HUES64 (cell line): Measurements from ENCODE around the gene GAGE10.
"Not testable (repeated sequence)": the region's sequence is repeated elsewhere in the genome, so short reads cannot be mapped to it uniquely, and the experiment has no call there.

Experiments
- H3K27ac ChIP-seq: 2 replicates; pipeline ENCODE4 v1.7.0; 2013; ENCODE audit warnings: low read depth, low read length, inconsistent platforms
- H3K27me3 ChIP-seq: 2 replicates; pipeline ENCODE4 v1.6.1; 2013; ENCODE audit warnings: mild to moderate bottlenecking, low read length; ENCODE audit not compliant: insufficient read depth
- H3K36me3 ChIP-seq: 2 replicates; pipeline ENCODE4 v1.6.1; 2013; ENCODE audit warnings: mild to moderate bottlenecking, low read length; ENCODE audit not compliant: insufficient read depth
- H3K4me1 ChIP-seq: 2 replicates; pipeline ENCODE4 v1.6.1; 2013; ENCODE audit warnings: mild to moderate bottlenecking, low read length, moderate library complexity; ENCODE audit not compliant: insufficient read depth
- H3K4me3 ChIP-seq: 2 replicates; pipeline ENCODE4 v1.5.1; 2013; ENCODE audit warnings: mild to moderate bottlenecking, low read length, moderate library complexity
- H3K9ac ChIP-seq: 2 replicates; pipeline ENCODE4 v1.6.1; 2013; ENCODE audit warnings: mild to moderate bottlenecking, low read depth, low read length
- H3K9me3 ChIP-seq: 2 replicates; pipeline ENCODE4 v1.6.1; 2013; ENCODE audit warnings: low read depth, low read length; ENCODE audit not compliant: insufficient read depth
- WGBS: fragments of 150-250, 120-280 bp; methylation state at CpG from one replicate; pipeline ENCODE4 v1.1.7; 2013; ENCODE audit warnings: missing lambda C conversion rate; 5-methylcytosine and 5-hydroxymethylcytosine counted together

Gene GAGE10

DNA sequence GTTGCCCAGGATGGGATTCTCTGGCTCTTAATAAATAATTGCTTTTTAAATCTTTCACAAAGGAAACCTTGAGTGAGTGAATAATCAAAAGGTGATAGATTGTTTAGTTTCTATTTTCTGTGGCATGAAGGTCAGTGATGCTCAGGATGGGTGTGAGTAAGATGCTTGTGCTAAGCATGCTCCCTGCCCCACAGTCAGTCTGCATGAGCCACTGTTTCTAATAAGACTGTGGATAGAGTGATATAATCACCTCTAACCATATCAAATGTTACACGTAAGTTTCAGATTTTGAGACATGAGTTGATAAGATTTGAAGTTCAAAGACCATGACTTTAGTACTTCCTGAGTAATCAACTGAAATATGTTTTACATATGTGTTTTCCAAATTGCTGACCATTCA lies 2.7 kb upstream of the GAGE10 start:
- H3K27ac ChIP-seq = no peak overlapping the region
- H3K36me3 ChIP-seq = no peaks in the 10 kb centered on the region
- no peak overlapping the region for H3K4me3 ChIP-seq
- H3K9ac ChIP-seq = no peak overlapping the region
- H3K4me1 ChIP-seq = no peaks in the 10 kb centered on the region
- no peaks in the 10 kb centered on the region for H3K9me3 ChIP-seq
- H3K27me3 ChIP-seq = no peaks in the 10 kb centered on the region
- no CpG with 5 or more reads among the region's 1 CpG for WGBS

- H3K4me1 ChIP-seq = peaks cover 21% of the 10 kb centered on the region
- not testable (repeated sequence) for H3K4me3 ChIP-seq, H3K36me3 ChIP-seq, H3K9ac ChIP-seq, H3K9me3 ChIP-seq, H3K27ac ChIP-seq, H3K27me3 ChIP-seq
- 96% methylated on average over 2 of the region's 2 CpGs for WGBS
These were observed 4.3 kb downstream of the GAGE10 start for GRCh38 chrX:49307775-49308174.

GRCh38 chrX:49308604-49309269 lies 5.3 kb downstream of the GAGE10 start:
- no peaks in the 10 kb centered on the region for H3K9me3 ChIP-seq
- peak overlapping the region; percentile 69 for H3K9ac ChIP-seq
- 82% methylated on average over 15 of the region's 15 CpGs for WGBS
- peak overlapping the region; percentile 93 for H3K27ac ChIP-seq
- H3K4me1 ChIP-seq = peaks cover 21% of the 10 kb centered on the region
- no peaks in the 10 kb centered on the region; the same call in 1 of the 2 replicates for H3K27me3 ChIP-seq
- no peaks in the 10 kb centered on the region for H3K36me3 ChIP-seq
- H3K4me3 ChIP-seq = peak overlapping the region; percentile 43

GRCh38 chrX:49309401-49309981 lies 6.0 kb downstream of the GAGE10 start:
- Histone ChIP-seq H3K27ac (peak overlapping the region; percentile 93), H3K9ac (peak overlapping the region; percentile 69)

GRCh38 chrX:49310371-49310770 lies 6.9 kb downstream of the GAGE10 start:
- Histone ChIP-seq H3K4me3 (peak overlapping the region; percentile 43; the same call in 1 of the 2 replicates), H3K27me3 (no peaks in the 10 kb centered on the region; the same call in 1 of the 2 replicates), H3K36me3 (no peaks in the 10 kb centered on the region), H3K27ac (peak overlapping the region; percentile 84; the same call in 1 of the 2 replicates), H3K9ac (peak overlapping the region; percentile 55), H3K9me3 (no peaks in the 10 kb centered on the region), H3K4me1 (peaks cover 21% of the 10 kb centered on the region)
- 27% methylated on average over 15 of the region's 18 CpGs for WGBS

More at GRCh38 chrX:49309401-49309981, 6.0 kb downstream of the GAGE10 start:
- Histone ChIP-seq H3K36me3 (no peaks in the 10 kb centered on the region), H3K9me3 (no peaks in the 10 kb centered on the region), H3K4me3 (peak overlapping the region; percentile 43), H3K4me1 (peaks cover 21% of the 10 kb centered on the region), H3K27me3 (no peaks in the 10 kb centered on the region; the same call in 1 of the 2 replicates)
- WGBS = 11% methylated on average over 6 of the region's 8 CpGs

GRCh38 chrX:49312176-49312575 lies 8.7 kb downstream of the GAGE10 start:
- H3K36me3 ChIP-seq = no peaks in the 10 kb centered on the region
- WGBS = 89% methylated on average over 2 of the region's 2 CpGs
- H3K9me3 ChIP-seq = no peaks in the 10 kb centered on the region
- no peaks in the 10 kb centered on the region; the same call in 1 of the 2 replicates for H3K27me3 ChIP-seq
- no peak overlapping the region for H3K4me3 ChIP-seq
- H3K27ac ChIP-seq = no peak overlapping the region
- no peak overlapping the region for H3K9ac ChIP-seq
- H3K4me1 ChIP-seq = peaks cover 21% of the 10 kb centered on the region

DNA sequence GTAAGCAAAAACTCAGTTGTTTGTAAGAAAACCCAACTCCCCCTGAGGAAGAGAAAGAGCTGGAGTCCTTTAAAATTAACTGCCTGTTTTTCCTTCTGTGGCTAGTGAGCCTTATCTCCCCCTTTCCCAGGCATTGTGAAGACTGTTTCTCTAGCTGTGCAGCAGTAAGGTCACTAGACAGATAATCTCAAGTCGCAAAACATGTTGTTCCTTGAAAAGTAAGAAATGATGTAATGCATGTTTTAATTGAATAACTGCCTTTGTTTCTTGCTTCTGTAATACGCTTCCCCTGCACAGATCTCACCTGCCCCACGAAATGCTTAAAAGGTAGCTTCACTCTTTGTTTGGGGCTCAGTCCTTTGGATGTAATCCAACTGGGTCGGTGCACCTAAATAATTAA lies 12.6 kb downstream of the GAGE10 start:
- H3K4me1 ChIP-seq = peaks cover 2% of the 10 kb centered on the region; the same call in 1 of the 2 replicates

GRCh38 chrX:49321737-49322136 lies 18.3 kb downstream of the GAGE10 start, which contains the start of gene GAGE12J:
Gene GAGE12J, plus strand, starts transcription at chrX:49322037. Its CDS starts 1,157 bp downstream, at chrX:49323194.
- not testable (repeated sequence) for H3K4me1 ChIP-seq, H3K27me3 ChIP-seq, H3K36me3 ChIP-seq, H3K4me3 ChIP-seq, H3K9ac ChIP-seq, H3K27ac ChIP-seq, H3K9me3 ChIP-seq
- 100% methylated on average over 2 of the region's 16 CpGs for WGBS

More for the DNA sequence above, 12.6 kb downstream of the GAGE10 start:
- Histone ChIP-seq H3K9ac (no peak overlapping the region), H3K27me3 (no peaks in the 10 kb centered on the region; the same call in 1 of the 2 replicates), H3K27ac (no peak overlapping the region), H3K9me3 (no peaks in the 10 kb centered on the region), H3K4me3 (no peak overlapping the region), H3K36me3 (no peaks in the 10 kb centered on the region)
- WGBS = 93% methylated on average over 4 of the region's 4 CpGs

- H3K4me1 ChIP-seq, H3K27me3 ChIP-seq, H3K9ac ChIP-seq, H3K9me3 ChIP-seq, H3K4me3 ChIP-seq, H3K36me3 ChIP-seq, H3K27ac ChIP-seq: not testable (repeated sequence)
- no CpG with 5 or more reads among the region's 27 CpGs for WGBS
These were observed 18.8 kb downstream of the GAGE10 start for GRCh38 chrX:49322266-49322665.

DNA sequence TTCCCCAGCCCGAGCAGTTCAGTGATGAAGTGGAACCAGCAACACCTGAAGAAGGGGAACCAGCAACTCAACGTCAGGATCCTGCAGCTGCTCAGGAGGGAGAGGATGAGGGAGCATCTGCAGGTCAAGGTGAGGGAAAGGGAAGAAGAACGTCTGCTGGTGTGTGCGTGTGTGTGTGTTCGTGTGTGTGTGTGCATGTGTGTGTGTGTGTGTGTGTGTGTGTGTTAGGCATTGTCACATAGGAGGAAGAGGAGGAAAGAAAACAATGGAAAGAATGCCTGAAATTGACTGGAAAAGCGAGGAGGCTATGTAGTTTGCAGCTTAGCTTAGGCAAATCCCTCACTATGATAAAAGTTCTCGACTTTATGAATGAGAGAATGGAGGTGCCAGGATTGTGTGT lies 20.3 kb downstream of the GAGE10 start:
- WGBS = no CpG with 5 or more reads among the region's 7 CpGs
- not testable (repeated sequence) for H3K27me3 ChIP-seq, H3K9ac ChIP-seq, H3K36me3 ChIP-seq, H3K4me1 ChIP-seq, H3K4me3 ChIP-seq, H3K9me3 ChIP-seq, H3K27ac ChIP-seq

- H3K36me3 ChIP-seq, H3K4me1 ChIP-seq, H3K4me3 ChIP-seq, H3K9ac ChIP-seq, H3K27me3 ChIP-seq, H3K9me3 ChIP-seq, H3K27ac ChIP-seq: not testable (repeated sequence)
- WGBS = no CpG with 5 or more reads among the region's 11 CpGs
These were observed 27.0 kb downstream of the GAGE10 start for GRCh38 chrX:49330421-49330820.
